GM21360 (cell line): Measurements from ENCODE around the gene ZNF35.

Source experiments
- ATAC-seq: cut with Tn5 transposase; IDR thresholded peaks from one replicate; pipeline ENCODE4 v1.9.1; 2021; ENCODE audit warnings: mild to moderate bottlenecking, moderate library complexity; ENCODE audit not compliant: unreplicated experiment

ZNF35 gene

DNA sequence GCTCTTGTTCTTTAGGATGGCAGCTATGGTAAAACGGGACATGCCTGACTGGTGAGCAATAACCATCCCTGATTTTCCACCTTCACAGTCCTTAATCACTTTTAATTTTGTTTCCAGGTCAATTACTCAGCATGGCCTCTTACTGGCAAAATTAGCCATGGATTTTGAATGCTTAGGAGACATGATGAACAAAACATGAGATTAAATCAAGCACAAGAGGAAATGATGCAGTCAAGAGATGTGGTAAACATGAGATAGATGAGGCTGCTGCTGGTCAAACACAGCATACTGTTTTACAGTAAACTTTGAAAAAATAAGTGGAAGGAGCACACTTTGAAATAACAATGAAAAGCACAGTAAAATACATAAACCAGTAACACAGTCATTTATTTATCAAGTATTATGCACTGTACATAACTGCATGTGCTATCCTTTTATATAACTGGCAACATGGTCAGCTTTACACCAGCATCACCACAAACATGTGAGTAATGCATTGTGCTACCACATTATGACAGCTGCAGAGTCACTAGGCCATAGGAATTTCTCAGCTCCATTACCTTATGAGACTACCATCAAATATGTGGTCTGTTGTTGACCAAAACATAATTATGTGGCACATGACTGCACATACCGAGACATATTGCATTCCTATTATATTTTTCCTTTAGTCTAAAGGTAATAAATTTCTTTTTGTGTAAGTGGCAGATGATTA, 33.8 kb downstream of the ZNF35 start:
- ATAC-seq = no peak

GRCh38 chr3:44685128-44685800, 36.7 kb downstream of the ZNF35 start:
- ATAC-seq = no peak

DNA sequence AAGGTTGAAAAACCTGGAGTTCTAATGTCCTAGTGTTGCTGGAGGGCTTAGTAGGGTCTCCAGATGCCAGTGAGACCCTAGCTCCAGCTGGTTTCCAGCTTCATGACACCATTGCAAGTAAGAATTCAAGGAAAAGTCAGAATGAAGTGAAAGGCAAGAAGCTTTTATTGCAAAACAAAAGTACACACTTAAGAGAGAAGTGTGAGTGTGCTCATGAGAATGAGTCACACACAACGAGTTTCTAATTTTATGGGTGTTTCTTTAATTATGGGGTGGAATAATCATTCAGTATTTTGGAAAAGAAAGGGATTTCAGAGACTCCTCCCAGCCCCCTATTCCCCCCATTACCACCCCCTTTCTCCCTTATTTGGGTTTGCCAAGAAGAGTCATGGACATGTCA, 39.4 kb downstream of the ZNF35 start:
- no peak for ATAC-seq
